GM12864 (cell line): ENCODE results near the gene CD22.

Experiments
- DNase-seq: peaks from one replicate; pipeline ENCODE4 v3.0.0-alpha.2; 2011; ENCODE audit warnings: low read depth
- H3K4me3 ChIP-seq: 2 replicates; pipeline ENCODE4 v1.5.1; 2011; ENCODE audit warnings: mild to moderate bottlenecking, low read depth, low read length, control low read depth
- TF ChIP-seq, protein P1 (sequence below): IDR thresholded peaks from 2 replicates; pipeline ENCODE4 v1.5.1; 2011; ENCODE audit warnings: low read depth, mild to moderate bottlenecking, moderate library complexity, low read length, control low read depth, inconsistent platforms; ENCODE audit errors: missing control alignments

The CD22 gene

DNA sequence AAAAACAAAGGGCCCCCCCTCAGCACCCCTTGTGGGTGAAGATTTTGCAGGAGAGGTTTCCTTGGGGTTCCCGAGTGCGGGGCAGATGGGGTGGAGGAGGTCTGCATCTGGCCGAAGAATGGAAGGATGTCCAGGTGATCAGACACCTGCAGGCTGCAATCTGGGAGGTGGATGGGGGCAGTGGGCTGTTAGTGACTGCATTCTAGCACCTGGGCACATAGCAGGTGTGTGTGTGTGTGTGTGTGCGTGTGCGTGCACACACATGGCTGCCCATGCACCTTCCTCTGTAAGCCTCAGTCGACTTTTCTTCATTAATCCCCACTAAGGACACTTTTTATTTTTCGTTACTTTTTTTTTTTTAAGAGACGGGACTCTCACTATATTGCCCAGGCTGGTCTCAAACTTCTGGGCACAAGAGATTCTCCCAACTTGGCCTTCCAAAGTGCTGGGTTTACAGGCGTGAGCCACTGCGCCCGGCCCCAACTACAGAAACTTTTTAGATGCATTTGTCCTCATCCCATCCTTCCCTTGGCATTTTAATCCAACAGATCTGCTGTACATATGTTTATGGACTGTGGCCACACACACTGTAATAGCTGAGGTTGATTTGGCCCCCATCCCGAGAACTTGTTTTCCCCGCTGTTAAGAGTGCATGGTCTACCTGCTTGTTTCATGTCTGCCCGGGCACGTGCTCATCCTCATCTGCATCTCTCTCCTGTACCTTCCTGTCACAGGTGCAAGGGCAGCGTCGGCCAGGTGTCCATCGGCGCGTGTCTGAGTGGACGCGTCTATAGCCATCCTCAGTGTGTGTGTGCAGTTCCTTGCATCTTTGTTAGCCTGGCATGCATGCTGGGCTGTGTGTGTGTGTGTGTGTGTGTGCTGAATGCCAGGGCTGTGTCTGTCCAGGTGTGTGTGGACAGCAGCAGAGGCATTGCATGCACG is 36.3 kb upstream of the CD22 start:
- H3K4me3 ChIP-seq = no peak overlapping the region
- no peak for DNase-seq
- TF ChIP-seq, protein P1, sequence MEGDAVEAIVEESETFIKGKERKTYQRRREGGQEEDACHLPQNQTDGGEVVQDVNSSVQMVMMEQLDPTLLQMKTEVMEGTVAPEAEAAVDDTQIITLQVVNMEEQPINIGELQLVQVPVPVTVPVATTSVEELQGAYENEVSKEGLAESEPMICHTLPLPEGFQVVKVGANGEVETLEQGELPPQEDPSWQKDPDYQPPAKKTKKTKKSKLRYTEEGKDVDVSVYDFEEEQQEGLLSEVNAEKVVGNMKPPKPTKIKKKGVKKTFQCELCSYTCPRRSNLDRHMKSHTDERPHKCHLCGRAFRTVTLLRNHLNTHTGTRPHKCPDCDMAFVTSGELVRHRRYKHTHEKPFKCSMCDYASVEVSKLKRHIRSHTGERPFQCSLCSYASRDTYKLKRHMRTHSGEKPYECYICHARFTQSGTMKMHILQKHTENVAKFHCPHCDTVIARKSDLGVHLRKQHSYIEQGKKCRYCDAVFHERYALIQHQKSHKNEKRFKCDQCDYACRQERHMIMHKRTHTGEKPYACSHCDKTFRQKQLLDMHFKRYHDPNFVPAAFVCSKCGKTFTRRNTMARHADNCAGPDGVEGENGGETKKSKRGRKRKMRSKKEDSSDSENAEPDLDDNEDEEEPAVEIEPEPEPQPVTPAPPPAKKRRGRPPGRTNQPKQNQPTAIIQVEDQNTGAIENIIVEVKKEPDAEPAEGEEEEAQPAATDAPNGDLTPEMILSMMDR = no peak

DNA sequence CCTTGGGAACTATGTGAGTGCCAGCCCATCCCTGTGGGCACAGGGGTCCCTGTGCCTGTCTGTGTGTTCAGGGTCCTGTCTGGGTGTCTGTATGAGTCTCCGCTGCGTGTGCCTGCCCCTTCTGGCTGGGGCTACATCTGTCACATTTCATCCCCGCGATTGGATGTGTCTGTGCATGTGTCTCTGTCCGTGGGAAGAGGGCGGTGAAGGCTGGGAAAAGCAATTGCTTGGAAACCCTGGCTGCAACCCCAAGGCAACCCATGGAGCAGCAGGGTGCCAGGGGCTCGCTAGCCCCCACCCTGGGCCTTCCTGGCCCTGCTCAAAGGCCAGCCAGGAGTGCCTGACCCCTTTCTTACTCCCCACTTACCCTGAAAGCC is 35.6 kb upstream of the CD22 start:
- TF ChIP-seq, protein P1 = no peak
- DNase-seq = no peak
- no peak overlapping the region for H3K4me3 ChIP-seq

DNA sequence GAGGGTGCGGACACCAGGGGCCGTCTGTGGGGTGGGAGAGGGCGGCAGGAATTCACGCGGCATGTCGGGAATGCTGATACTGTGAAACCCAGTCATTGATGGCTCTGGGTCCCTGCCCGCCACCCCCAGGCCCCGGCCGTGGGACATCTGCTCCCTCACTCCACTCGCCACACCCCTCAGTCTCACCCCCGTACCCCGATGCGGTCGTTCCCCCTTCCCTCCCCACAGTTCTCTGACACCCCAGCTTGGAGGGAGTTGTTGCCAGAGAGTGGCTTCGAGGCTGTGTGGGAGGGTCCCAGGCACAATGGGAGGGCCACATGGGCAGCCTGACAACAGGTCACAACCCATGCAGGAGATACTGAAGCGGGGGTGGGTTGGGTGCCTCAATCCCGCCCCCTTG is 35.2 kb upstream of the CD22 start:
- no peak overlapping the region for H3K4me3 ChIP-seq
- DNase-seq = no peak
- TF ChIP-seq, protein P1 = no peak

DNA sequence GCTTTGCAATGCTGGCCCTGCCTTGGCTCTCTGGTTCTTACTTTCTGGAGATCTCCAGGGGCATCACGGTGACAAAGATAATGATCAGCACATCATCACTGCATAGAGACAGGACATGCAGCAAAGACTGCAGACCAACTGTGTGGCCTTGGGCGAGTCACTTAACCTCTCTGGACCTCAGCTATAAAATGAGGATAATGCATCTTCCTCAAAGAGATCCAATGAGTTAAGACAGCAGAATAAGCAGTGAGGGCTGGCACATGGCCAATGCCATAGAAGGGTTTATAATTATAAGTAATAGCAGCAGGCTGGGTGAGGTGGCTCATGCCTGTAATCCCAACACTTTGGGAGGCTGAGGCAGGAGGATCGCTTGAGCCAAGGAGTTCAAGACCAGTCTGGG is 34.7 kb upstream of the CD22 start:
- TF ChIP-seq, protein P1 = no peak

DNA sequence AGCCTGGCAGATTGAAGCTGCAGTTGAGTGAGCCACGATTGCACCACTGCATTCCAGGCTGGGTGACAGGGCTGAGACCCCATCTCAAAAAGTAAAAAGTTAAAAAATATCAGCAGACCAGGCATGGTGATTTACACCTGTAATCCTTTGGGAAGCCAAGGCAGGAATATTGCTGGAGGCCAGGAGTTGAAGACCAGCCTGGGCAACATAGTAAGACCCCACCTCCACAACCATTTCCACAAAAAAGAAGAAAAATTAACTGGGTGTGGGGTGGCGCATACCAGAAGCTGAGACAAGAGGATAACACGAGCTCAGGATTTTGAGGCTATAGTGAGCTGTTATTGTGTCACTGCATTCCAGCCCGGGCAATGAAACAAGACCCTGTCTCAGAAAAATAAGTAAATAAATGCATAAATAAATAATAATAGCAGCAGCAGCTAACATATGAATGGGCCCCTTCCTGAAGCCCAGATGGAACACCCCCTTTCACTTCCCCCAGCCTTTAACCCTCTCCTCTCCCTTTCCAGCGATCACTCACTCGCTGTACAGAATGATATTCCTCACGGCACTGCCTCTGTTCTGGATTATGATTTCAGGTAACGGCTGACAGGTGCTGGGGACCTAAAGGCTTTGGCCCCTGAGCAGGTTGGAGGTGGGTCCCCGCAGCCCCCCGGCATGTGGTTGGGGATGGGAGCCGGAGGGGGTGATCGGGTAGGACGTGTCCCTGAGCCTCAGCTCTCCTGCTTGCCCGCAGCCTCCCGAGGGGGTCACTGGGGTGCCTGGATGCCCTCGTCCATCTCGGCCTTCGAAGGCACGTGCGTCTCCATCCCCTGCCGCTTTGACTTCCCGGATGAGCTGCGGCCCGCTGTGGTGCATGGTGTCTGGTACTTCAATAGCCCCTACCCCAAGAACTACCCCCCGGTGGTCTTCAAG is 33.9 kb upstream of the CD22 start:
- TF ChIP-seq, protein P1 = no peak
- DNase-seq = no peak
- no peak overlapping the region for H3K4me3 ChIP-seq

More for the DNA sequence above, 34.7 kb upstream of the CD22 start:
- no peak overlapping the region for H3K4me3 ChIP-seq
- DNase-seq = no peak

DNA sequence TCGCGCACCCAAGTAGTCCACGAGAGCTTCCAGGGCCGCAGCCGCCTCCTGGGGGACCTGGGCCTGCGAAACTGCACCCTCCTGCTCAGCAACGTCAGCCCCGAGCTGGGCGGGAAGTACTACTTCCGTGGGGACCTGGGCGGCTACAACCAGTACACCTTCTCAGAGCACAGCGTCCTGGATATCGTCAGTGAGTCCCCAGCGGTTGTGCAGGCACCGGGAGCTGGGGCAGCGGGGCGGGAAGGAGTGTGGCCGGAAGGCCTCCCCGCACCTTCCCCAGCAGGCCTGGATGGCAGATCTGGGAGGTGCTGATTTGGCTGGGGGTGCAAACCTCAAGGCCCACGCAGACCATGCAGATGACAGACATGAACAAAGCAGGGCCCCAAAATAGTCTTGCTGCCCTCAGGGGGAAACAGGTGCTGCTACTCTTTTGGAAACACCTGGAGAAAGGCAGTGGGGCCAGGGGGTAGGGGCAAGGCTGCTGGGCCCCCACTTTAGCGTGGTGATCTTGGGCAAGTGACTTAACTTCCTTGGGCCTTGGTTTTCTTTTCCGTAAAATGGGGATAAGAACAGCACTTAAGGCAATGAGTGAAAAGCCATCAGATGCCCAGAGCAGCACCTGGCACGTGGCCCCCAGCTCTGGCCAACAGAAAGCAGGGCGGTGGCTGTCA is 33.1 kb upstream of the CD22 start:
- no peak overlapping the region for H3K4me3 ChIP-seq
- TF ChIP-seq, protein P1 = no peak
- peak; percentile 45 for DNase-seq
